ENCODE results near the gene HSD17B4.

- TF ChIP-seq CTCF (IDR thresholded peaks at IDR 0.05) (0 out of 2 replicates have a peak, but pooled peaks have one; percentile 33), MAX (CRISPR knock-in tag; IDR thresholded peaks at IDR 0.05) (no peak), NR1H2 (CRISPR knock-in tag; IDR thresholded peaks at IDR 0.05) (no peak), CREB1 (CRISPR knock-in tag; IDR thresholded peaks at IDR 0.05) (no peak), KAT7 (CRISPR knock-in tag; IDR thresholded peaks at IDR 0.05; ENCODE audit: borderline replicate concordance) (no peak), TCF7 (CRISPR knock-in tag; IDR thresholded peaks at IDR 0.05; ENCODE audit: low read depth) (no peak), TP53 (CRISPR knock-in tag; IDR thresholded peaks at IDR 0.05) (no peak), TEAD1 (CRISPR knock-in tag; IDR thresholded peaks at IDR 0.05) (no peak)
- TF ChIP-seq, protein P1, sequence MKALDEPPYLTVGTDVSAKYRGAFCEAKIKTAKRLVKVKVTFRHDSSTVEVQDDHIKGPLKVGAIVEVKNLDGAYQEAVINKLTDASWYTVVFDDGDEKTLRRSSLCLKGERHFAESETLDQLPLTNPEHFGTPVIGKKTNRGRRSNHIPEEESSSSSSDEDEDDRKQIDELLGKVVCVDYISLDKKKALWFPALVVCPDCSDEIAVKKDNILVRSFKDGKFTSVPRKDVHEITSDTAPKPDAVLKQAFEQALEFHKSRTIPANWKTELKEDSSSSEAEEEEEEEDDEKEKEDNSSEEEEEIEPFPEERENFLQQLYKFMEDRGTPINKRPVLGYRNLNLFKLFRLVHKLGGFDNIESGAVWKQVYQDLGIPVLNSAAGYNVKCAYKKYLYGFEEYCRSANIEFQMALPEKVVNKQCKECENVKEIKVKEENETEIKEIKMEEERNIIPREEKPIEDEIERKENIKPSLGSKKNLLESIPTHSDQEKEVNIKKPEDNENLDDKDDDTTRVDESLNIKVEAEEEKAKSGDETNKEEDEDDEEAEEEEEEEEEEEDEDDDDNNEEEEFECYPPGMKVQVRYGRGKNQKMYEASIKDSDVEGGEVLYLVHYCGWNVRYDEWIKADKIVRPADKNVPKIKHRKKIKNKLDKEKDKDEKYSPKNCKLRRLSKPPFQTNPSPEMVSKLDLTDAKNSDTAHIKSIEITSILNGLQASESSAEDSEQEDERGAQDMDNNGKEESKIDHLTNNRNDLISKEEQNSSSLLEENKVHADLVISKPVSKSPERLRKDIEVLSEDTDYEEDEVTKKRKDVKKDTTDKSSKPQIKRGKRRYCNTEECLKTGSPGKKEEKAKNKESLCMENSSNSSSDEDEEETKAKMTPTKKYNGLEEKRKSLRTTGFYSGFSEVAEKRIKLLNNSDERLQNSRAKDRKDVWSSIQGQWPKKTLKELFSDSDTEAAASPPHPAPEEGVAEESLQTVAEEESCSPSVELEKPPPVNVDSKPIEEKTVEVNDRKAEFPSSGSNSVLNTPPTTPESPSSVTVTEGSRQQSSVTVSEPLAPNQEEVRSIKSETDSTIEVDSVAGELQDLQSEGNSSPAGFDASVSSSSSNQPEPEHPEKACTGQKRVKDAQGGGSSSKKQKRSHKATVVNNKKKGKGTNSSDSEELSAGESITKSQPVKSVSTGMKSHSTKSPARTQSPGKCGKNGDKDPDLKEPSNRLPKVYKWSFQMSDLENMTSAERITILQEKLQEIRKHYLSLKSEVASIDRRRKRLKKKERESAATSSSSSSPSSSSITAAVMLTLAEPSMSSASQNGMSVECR (CRISPR knock-in tag; IDR thresholded peaks at IDR 0.05; ENCODE audit: borderline replicate concordance) = no peak
- TF ChIP-seq, protein P2, sequence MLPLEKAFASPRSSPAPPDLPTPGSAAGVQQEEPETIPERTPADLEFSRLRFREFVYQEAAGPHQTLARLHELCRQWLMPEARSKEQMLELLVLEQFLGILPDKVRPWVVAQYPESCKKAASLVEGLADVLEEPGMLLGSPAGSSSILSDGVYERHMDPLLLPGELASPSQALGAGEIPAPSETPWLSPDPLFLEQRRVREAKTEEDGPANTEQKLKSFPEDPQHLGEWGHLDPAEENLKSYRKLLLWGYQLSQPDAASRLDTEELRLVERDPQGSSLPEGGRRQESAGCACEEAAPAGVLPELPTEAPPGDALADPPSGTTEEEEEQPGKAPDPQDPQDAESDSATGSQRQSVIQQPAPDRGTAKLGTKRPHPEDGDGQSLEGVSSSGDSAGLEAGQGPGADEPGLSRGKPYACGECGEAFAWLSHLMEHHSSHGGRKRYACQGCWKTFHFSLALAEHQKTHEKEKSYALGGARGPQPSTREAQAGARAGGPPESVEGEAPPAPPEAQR (CRISPR knock-in tag; IDR thresholded peaks at IDR 0.05) = no peak
Measured at GRCh38 chr5:119470851-119471451, 18.7 kb downstream of the HSD17B4 start.

Measured in WTC11 (cell line).